HEK293T (cell line): Measurements from ENCODE around the gene COL4A3.

Source experiments
- ARNT ChIP-seq: fragments of 450-650 bp; IDR thresholded peaks from 2 replicates; pipeline ENCODE4 v1.6.1; 2017; ENCODE audit warnings: mild to moderate bottlenecking
- NFRKB ChIP-seq: fragments of 450-650 bp; IDR thresholded peaks from 2 replicates; pipeline ENCODE4 v1.6.1; 2016; ENCODE audit warnings: mild to moderate bottlenecking, moderate library complexity

DNA sequence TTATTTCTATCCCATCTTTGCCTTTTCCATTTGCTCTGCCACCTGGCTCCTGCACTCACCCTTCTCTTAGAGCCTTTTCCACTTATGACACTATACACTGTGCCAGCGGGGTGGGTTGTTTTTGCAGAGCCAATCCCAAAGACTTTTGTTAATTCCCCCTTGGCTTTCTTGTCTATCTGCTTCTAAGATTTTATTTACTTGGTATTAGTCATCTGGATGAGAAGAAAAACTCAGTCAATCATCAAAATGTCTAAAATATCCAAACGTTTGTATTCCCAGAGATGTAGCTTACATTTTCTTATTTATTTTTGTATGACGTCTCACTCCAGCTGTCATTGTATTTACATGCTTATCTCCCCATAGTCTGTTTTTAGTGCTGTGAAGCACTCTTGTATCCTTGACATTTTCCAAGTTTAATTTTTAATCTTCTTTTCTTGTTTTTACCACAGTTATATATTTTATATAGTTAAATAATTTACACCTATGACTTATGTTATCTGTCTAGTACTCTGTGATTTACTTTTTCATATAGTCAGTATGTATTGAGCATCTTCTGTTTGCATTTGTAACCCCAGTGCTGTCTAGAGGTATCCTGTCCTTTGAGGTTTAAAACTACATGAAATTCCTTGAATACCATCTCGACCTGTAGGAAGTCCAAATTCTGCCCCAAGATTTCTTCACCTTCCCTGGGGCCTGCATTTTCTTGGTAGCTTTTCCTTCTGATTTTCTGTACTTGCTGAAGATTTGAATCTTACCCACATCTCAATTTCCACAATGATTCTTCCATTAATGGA lies 55.1 kb downstream of the COL4A3 start:
- TF ChIP-seq ARNT = no peak
- no peak for TF ChIP-seq NFRKB
